Stomach (tissue), 9 donors: ENCODE results near the gene CCDC158. TPM values are rescaled to one million over a fixed set of nuclear protein-coding genes. Genes with fewer than 3 reads are reported as not detected.

ENCODE experiments used
- DNase-seq, 2 donors: peaks; one replicate each; pipeline versions ENCODE4 v3.0.0 to v3.0.0-alpha.2; 2013 to 2019
- H3K27ac ChIP-seq, 5 donors: fragments of 200-600 bp in 4 of 5; sonication (generic) in 4 of 5; one replicate each; pipeline ENCODE4 v1.5.1; 2013 to 2019; ENCODE audit warnings: mild to moderate bottlenecking in 1 of 5, moderate library complexity in 1 of 5
- H3K27me3 ChIP-seq, 3 donors: fragments of 200-600 bp; sonication (generic); one replicate each; pipeline ENCODE4 v1.5.1; 2017 to 2019; ENCODE audit warnings: mixed run types in 1 of 3
- H3K36me3 ChIP-seq, 4 donors: fragments of 200-600 bp; sonication (generic); 1 replicate in 3 of 4; 2 replicates in 1 of 4; pipeline ENCODE4 v1.5.1; 2016 to 2019
- H3K4me1 ChIP-seq, 4 donors: fragments of 200-600 bp; sonication (generic); one replicate each; pipeline ENCODE4 v1.5.1; 2016 to 2019
- H3K4me3 ChIP-seq, 4 donors: fragments of 200-600 bp; sonication (generic) in 3 of 4; one replicate each; pipeline ENCODE4 v1.5.1; 2016 to 2019; ENCODE audit warnings: mild to moderate bottlenecking in 1 of 4
- H3K9me3 ChIP-seq, 4 donors: fragments of 200-600 bp; sonication (generic); one replicate each; pipeline ENCODE4 v1.5.1; 2016 to 2019
- EP300 ChIP-seq: sonication (generic); formaldehyde crosslinking; IDR thresholded peaks from one replicate; pipeline ENCODE4 v1.6.1; 2017; ENCODE audit warnings: antibody characterized with exemption
- POLR2A ChIP-seq, 4 donors: fragments of 450-650 bp; IDR thresholded peaks; one replicate each; pipeline ENCODE4 v1.6.1; 2016; ENCODE audit warnings: antibody characterized with exemption in 4 of 4, control low read depth in 2 of 4, mild to moderate bottlenecking in 1 of 4, moderate library complexity in 1 of 4
- POLR2AphosphoS5 ChIP-seq, 3 donors: sonication (generic); formaldehyde crosslinking; IDR thresholded peaks; one replicate each; pipeline ENCODE4 v1.6.1; 2016; ENCODE audit warnings: antibody characterized with exemption in 3 of 3
- WGBS, 5 donors: extraction: QIAGEN DNeasy Blood & Tissue Kit in 3 of 5; methylation state at CpG; one replicate each; pipeline versions ENCODE4 v1.1.5 to v1.1.7; 2013 to 2018; 5-methylcytosine and 5-hydroxymethylcytosine counted together
- intact Hi-C: fragments of 100-400 bp; cut with DNase I; formaldehyde crosslinking; loops from one replicate; pipeline ENCODE4 v1.15.1; 2023; ENCODE audit warnings: low total_unique reads
- polyA plus RNA-seq, 3 donors: library from polyadenylated mRNA; stranded (reverse); fragments of 200-250 nt; gene quantifications; one replicate each; pipeline ENCODE4 v1.2.3, GENCODE V29; 2013
- total RNA-seq, 5 donors: library from RNA; depleted of rRNA; stranded (reverse); fragments of >200 nt; gene quantifications; one replicate each; pipeline versions ENCODE4 v1.1.0 to v1.2.3, GENCODE V29; 2014 to 2016
- TF ChIP-seq, protein P1 (sequence below), 7 experiments: fragments of 450-650 bp in 4 of 7; fragments of 200-600 bp in 3 of 7; sonication (generic) in 3 of 7; IDR thresholded peaks; one replicate each; pipeline ENCODE4 v1.5.1; 2016 to 2019; ENCODE audit warnings: antibody characterized with exemption in 7 of 7, control low read depth in 2 of 7, mild to moderate bottlenecking in 1 of 7
- donor health status: healthy with polysubstance abuse.
- donor health status: Bipolar disorder and iron deficiency.
- donor health status: healthy.

CCDC158 gene
- total and polyA plus RNA-seq, 8 donors = 0.73 TPM; not detected in 7

DNA sequence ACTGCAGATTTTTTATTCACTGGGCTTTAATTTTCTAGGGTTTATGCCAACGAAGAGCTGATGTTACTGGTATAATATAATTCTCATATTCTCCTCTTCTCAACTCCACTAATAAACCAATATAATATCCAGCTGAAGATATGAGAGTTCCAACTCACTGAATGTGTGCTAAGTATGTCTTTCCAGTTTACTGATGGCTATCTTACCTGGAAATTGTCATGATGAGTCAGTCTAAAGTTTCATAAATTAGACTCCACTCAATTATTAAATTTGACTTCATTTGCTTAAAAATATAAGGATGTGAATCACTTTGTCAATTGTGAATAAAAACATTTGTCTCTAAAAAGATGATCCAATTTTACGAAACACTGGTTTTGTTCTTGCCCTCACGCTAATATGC, 86.1 kb downstream of the CCDC158 start:
- DNase-seq = no peak
- Histone ChIP-seq H3K36me3 (no peaks in the 10 kb centered on the region), H3K27me3 (no peaks in the 10 kb centered on the region), H3K27ac (no peak overlapping the region), H3K4me1 (no peaks in the 10 kb centered on the region), H3K9me3 (no peaks in the 10 kb centered on the region), H3K4me3 (no peak overlapping the region)
- intact Hi-C loops = no loop called here
- 78 to 85% (median 79%) methylated on average over 3 of the region's 3 CpGs for WGBS, 5 donors
- TF ChIP-seq, protein P1, sequence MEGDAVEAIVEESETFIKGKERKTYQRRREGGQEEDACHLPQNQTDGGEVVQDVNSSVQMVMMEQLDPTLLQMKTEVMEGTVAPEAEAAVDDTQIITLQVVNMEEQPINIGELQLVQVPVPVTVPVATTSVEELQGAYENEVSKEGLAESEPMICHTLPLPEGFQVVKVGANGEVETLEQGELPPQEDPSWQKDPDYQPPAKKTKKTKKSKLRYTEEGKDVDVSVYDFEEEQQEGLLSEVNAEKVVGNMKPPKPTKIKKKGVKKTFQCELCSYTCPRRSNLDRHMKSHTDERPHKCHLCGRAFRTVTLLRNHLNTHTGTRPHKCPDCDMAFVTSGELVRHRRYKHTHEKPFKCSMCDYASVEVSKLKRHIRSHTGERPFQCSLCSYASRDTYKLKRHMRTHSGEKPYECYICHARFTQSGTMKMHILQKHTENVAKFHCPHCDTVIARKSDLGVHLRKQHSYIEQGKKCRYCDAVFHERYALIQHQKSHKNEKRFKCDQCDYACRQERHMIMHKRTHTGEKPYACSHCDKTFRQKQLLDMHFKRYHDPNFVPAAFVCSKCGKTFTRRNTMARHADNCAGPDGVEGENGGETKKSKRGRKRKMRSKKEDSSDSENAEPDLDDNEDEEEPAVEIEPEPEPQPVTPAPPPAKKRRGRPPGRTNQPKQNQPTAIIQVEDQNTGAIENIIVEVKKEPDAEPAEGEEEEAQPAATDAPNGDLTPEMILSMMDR (IDR thresholded peaks at IDR 0.05) = no peak
- TF ChIP-seq POLR2AphosphoS5 (IDR thresholded peaks at IDR 0.05) (no peak), EP300 (no peak), POLR2A (IDR thresholded peaks at IDR 0.05) (no peak)

DNA sequence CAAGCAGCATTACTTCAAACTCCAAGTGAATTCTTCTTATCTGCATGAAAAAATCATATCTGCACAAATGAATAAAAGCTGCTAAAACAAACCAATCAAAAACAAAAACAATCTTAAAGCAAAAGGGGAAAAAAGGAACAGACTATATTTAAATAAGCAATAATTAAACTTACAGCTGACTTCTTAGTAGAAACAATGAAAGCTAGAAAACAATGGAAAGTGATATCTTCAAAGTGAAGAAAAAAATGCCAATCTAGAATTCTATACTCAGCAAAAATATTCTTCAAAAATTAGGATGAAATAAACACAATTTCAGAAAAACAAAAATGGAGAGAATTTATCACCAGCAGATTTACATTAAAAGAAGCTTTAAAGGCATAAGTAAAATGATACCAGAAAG, 94.4 kb downstream of the CCDC158 start:
- DNase-seq = no peak
- Histone ChIP-seq H3K36me3 (no peaks in the 10 kb centered on the region), H3K27ac (no peak overlapping the region), H3K4me3 (no peak overlapping the region), H3K4me1 (no peaks in the 10 kb centered on the region), H3K27me3 (no peaks in the 10 kb centered on the region), H3K9me3 (peaks cover 8 to 38% (median 12%) of the 10 kb centered on the region in 4 donors)
- TF ChIP-seq POLR2AphosphoS5 (IDR thresholded peaks at IDR 0.05) (no peak), POLR2A (IDR thresholded peaks at IDR 0.05) (no peak), EP300 (no peak)
- TF ChIP-seq, protein P1 (IDR thresholded peaks at IDR 0.05) = no peak
- intact Hi-C loops = no loop called here

DNA sequence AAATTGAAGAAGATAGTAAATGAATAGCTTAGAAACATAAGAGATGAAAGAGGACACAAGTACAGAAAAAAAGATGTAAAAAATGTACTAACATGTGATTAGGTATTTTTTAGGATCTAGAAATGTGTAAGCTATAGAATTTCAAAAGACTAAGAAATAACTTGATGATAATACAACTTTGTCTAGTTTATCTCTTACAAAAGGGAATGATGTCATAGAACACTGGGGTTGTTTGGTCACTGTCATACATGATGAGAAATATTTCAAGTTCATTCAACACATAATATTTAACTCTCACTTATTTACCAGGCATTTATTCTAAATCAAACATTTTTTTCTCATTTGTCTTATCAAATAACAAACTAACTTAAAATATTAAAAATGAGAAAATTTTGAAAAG, 95.9 kb downstream of the CCDC158 start:
- H3K9me3 ChIP-seq = peaks cover 8 to 43% (median 15%) of the 10 kb centered on the region in 4 donors

DNA sequence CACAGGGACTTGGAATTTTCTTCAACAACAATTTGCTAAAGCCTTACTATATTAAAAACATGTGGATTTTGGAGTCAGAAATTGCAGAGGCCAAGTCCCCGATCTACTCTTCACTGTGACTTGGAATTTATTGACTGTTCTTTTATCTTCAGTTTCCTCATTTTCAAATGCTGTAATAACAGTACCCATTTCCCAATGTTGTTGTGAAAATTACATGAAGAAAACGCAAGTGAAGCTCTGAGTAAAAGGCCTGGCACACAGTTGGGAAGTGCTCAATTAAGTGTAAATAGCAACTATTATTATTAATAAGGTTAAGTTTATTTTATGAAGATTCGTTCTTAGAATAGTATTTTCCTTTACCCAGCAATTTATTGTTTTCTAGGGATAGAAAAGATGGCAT, 98.7 kb downstream of the CCDC158 start:
- H3K27me3 ChIP-seq = no peaks in the 10 kb centered on the region
- no peaks in the 10 kb centered on the region for H3K4me1 ChIP-seq
- H3K9me3 ChIP-seq = peaks cover 8 to 32% (median 15%) of the 10 kb centered on the region in 4 donors
- no peak for DNase-seq
- no peaks in the 10 kb centered on the region for H3K36me3 ChIP-seq
- no peak overlapping the region for H3K4me3 ChIP-seq
- 72 to 84% (median 82%) methylated on average over 3 of the region's 3 CpGs for WGBS, 5 donors
- no peak overlapping the region for H3K27ac ChIP-seq
- intact Hi-C loops = no loop called here
- no peak for TF ChIP-seq POLR2AphosphoS5 (IDR thresholded peaks at IDR 0.05)
- no peak for TF ChIP-seq EP300
- no peak for TF ChIP-seq POLR2A (IDR thresholded peaks at IDR 0.05)

More for the DNA sequence above, 95.9 kb downstream of the CCDC158 start:
- DNase-seq = no peak
- Histone ChIP-seq H3K4me3 (no peak overlapping the region), H3K27ac (no peak overlapping the region), H3K27me3 (no peaks in the 10 kb centered on the region), H3K36me3 (no peaks in the 10 kb centered on the region), H3K4me1 (no peaks in the 10 kb centered on the region)
- intact Hi-C loops = no loop called here
- no peak for TF ChIP-seq POLR2A (IDR thresholded peaks at IDR 0.05)
- TF ChIP-seq, protein P1 (IDR thresholded peaks at IDR 0.05) = no peak
- no peak for TF ChIP-seq POLR2AphosphoS5 (IDR thresholded peaks at IDR 0.05)
- TF ChIP-seq EP300 = no peak

DNA sequence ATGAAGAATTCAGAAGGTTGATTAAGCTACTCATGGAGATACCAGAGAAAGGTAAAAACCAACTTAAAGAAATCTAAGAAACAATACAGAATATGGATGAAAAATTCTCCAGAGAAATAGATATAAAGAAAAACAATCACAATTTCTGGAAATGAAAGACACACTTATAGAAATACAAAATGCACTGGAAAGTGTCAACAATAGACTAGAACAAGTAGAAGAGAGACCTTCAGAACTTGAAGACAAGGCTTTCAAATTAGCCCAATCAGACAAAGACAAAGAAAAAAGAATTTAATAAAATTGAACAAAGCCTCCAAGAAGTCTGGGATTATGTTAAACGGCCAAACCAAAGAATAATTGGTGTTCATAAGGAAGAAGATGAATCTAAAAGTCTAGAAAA, 104.8 kb downstream of the CCDC158 start:
- Histone ChIP-seq H3K27ac (no peak overlapping the region), H3K9me3 (peaks cover 0 to 24% (median 9%) of the 10 kb centered on the region in 4 donors), H3K36me3 (no peaks in the 10 kb centered on the region), H3K27me3 (no peaks in the 10 kb centered on the region), H3K4me1 (peaks cover 0 to 6% (median 0%) of the 10 kb centered on the region in 4 donors), H3K4me3 (no peak overlapping the region)
- WGBS, 5 donors = 86 to 99% (median 90%) methylated on average over 1 of the region's 1 CpG
- no peak for DNase-seq
- no peak for TF ChIP-seq POLR2AphosphoS5 (IDR thresholded peaks at IDR 0.05)
- TF ChIP-seq EP300 = no peak
- no peak for TF ChIP-seq POLR2A (IDR thresholded peaks at IDR 0.05)
- TF ChIP-seq, protein P1 (IDR thresholded peaks at IDR 0.05) = no peak
- intact Hi-C loops = no loop called here
